Glutamatergic neuron (in vitro differentiated cells): ENCODE results near the gene FAS. TPM values are rescaled to one million over a fixed set of nuclear protein-coding genes. Genes with fewer than 3 reads are reported as not detected.

Source experiments
- DNase-seq: peaks from one replicate; pipeline ENCODE4 v3.0.0; 2022
- H3K27ac Mint-ChIP-seq: one replicate; pipeline ENCODE4 v1.8.0; 2020; ENCODE audit warnings: mild to moderate bottlenecking, mixed read lengths, inconsistent platforms; ENCODE audit not compliant: unreplicated experiment
- H3K27me3 Mint-ChIP-seq: one replicate; pipeline ENCODE4 v1.8.0; 2020; ENCODE audit warnings: mild to moderate bottlenecking, moderate library complexity, mixed read lengths, inconsistent platforms; ENCODE audit not compliant: unreplicated experiment
- H3K36me3 Mint-ChIP-seq: one replicate; pipeline ENCODE4 v1.8.0; 2020; ENCODE audit warnings: mild to moderate bottlenecking, mixed read lengths, inconsistent platforms; ENCODE audit not compliant: unreplicated experiment
- H3K4me1 Mint-ChIP-seq: one replicate; pipeline ENCODE4 v1.8.0; 2020; ENCODE audit warnings: mild to moderate bottlenecking, low read depth, mixed read lengths, inconsistent platforms; ENCODE audit not compliant: unreplicated experiment
- H3K4me3 Mint-ChIP-seq: one replicate; pipeline ENCODE4 v1.8.0; 2020; ENCODE audit warnings: mild to moderate bottlenecking, mixed read lengths, inconsistent platforms; ENCODE audit not compliant: unreplicated experiment
- H3K9me3 Mint-ChIP-seq: one replicate; pipeline ENCODE4 v1.8.0; 2020; ENCODE audit warnings: mild to moderate bottlenecking, moderate library complexity, mixed read lengths, inconsistent platforms; ENCODE audit not compliant: unreplicated experiment
- total RNA-seq: library from RNA; stranded (reverse); fragmentation: NEBNext Ultra II Directional; extraction: Animal tissue kit (Norgen Biotek cat#: 25700); gene quantifications from one replicate; pipeline ENCODE4 v1.2.1, GENCODE V29; 2021; ENCODE audit not compliant: unreplicated experiment
- TF ChIP-seq, protein P1 (sequence below): fragments of 200-600 bp; sonication (generic); IDR thresholded peaks from one replicate; pipeline ENCODE4 v1.5.0; 2021; ENCODE audit not compliant: partially characterized antibody, unreplicated experiment

FAS gene
- total RNA-seq, 1 donor from 2014 or later: 0.69 TPM

DNA sequence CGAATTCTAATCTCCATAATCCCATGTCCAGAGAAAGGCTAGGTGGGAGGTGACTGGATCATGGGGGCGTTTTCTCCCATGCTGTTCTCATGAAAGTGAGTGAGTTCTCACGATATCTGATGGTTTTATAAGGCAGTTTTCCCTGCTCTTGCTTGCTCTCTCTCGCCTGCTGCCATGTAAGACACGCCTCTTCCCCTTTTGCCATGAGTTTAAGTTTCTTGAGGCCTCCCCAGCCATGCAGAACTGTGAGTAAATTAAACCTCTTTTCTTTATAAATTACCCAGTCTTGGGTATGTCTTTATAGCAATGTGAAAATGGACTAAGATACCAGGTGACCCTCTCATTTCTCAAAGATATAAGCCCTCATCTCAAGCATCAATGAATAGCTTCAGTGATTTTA is 36.9 kb upstream of the FAS start:
- no peaks in the 10 kb centered on the region for H3K27me3 Mint-ChIP-seq
- H3K4me3 Mint-ChIP-seq: no peak overlapping the region
- H3K4me1 Mint-ChIP-seq: peaks cover 11% of the 10 kb centered on the region
- H3K36me3 Mint-ChIP-seq: no peaks in the 10 kb centered on the region
- no peak overlapping the region for H3K27ac Mint-ChIP-seq
- TF ChIP-seq, protein P1, sequence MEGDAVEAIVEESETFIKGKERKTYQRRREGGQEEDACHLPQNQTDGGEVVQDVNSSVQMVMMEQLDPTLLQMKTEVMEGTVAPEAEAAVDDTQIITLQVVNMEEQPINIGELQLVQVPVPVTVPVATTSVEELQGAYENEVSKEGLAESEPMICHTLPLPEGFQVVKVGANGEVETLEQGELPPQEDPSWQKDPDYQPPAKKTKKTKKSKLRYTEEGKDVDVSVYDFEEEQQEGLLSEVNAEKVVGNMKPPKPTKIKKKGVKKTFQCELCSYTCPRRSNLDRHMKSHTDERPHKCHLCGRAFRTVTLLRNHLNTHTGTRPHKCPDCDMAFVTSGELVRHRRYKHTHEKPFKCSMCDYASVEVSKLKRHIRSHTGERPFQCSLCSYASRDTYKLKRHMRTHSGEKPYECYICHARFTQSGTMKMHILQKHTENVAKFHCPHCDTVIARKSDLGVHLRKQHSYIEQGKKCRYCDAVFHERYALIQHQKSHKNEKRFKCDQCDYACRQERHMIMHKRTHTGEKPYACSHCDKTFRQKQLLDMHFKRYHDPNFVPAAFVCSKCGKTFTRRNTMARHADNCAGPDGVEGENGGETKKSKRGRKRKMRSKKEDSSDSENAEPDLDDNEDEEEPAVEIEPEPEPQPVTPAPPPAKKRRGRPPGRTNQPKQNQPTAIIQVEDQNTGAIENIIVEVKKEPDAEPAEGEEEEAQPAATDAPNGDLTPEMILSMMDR: no peak
- DNase-seq: no peak
- H3K9me3 Mint-ChIP-seq: peaks cover 2% of the 10 kb centered on the region

GRCh38 chr10:88954458-88955083 is 36.0 kb upstream of the FAS start:
- Mint-ChIP-seq H3K36me3 (no peaks in the 10 kb centered on the region), H3K4me3 (no peak overlapping the region), H3K27ac (no peak overlapping the region), H3K9me3 (peaks cover 2% of the 10 kb centered on the region), H3K27me3 (no peaks in the 10 kb centered on the region), H3K4me1 (peaks cover 11% of the 10 kb centered on the region)
- TF ChIP-seq, protein P1: no peak
- DNase-seq: no peak

DNA sequence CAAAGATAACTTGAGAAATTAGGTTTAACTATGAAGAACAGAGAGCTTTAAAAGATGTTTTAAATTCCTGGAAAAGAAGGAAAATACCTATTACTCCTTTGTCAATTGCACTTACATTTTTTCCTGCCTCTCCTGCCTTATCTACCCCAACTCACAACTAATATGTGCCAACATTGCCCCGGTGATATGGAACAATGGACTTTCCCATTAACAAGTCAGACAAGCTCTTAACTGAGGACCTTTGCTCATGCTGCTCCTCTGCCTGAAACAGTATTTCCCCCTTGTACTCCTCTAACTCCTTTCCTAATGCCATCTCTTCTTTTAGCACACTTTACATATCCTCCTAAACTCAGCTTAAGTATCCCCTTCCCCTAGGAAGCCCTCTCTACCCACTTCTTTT is 33.2 kb upstream of the FAS start:
- Mint-ChIP-seq H3K4me3 (no peak overlapping the region), H3K4me1 (peaks cover under 1% of the 10 kb centered on the region), H3K27me3 (no peaks in the 10 kb centered on the region), H3K9me3 (peaks cover 2% of the 10 kb centered on the region), H3K36me3 (no peaks in the 10 kb centered on the region), H3K27ac (no peak overlapping the region)
- TF ChIP-seq, protein P1: no peak
- DNase-seq: no peak

DNA sequence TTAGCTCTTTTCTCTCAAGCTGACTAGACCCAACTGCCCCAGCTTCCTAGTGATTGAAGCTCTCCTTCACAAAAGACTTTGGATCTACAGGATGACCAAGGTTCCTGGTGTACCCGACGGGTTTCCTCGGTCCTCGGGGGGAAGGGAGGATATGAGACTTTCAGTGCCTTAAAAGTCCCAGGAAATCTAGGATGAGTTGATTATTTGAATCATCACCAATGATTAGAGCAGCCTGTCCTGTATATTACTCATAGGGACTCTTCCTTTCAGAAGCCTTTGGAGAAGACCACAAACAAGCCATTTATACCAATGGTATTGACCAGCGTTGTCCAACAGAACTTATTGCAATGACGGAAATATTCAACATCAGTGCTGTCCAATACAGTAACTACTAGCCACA is 31.9 kb upstream of the FAS start:
- DNase-seq: no peak
- no peaks in the 10 kb centered on the region for H3K4me1 Mint-ChIP-seq
- no peaks in the 10 kb centered on the region for H3K27me3 Mint-ChIP-seq
- TF ChIP-seq, protein P1: no peak
- H3K36me3 Mint-ChIP-seq: no peaks in the 10 kb centered on the region
- H3K4me3 Mint-ChIP-seq: no peak overlapping the region
- peaks cover 2% of the 10 kb centered on the region for H3K9me3 Mint-ChIP-seq
- H3K27ac Mint-ChIP-seq: no peak overlapping the region

DNA sequence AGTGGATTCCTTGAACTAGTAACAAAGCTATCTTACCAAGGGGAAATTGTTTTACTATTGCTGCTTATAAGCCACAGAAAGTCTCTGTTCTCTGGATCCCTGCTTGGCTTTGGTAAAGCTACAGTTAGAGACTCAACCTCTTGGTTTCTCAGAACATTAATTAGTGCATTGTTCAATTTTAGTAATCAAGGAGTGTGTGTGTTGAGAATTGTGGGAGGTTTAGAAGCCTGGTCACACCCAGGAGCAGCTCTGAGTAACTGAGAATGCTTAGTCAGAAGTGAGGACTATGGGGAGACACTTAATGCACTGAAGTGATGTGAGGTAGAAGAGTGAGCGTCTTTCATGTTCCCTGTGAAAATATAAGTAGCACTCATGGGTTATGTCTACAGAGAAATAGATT is 29.8 kb upstream of the FAS start:
- DNase-seq: no peak
- Mint-ChIP-seq H3K36me3 (no peaks in the 10 kb centered on the region), H3K4me1 (no peaks in the 10 kb centered on the region), H3K9me3 (peaks cover 2% of the 10 kb centered on the region), H3K27me3 (no peaks in the 10 kb centered on the region), H3K27ac (no peak overlapping the region), H3K4me3 (no peak overlapping the region)
- TF ChIP-seq, protein P1: no peak
